HG02885 (cell line): Measurements from ENCODE around the gene DLEC1.
"Not testable (repeated sequence)": the region's sequence is repeated elsewhere in the genome, so short reads cannot be mapped to it uniquely, and the experiment has no call there.

ENCODE experiments used
- ATAC-seq: cut with Tn5 transposase; IDR thresholded peaks from one replicate; pipeline ENCODE4 v1.9.1; 2021; ENCODE audit warnings: mild to moderate bottlenecking; ENCODE audit not compliant: unreplicated experiment, poor library complexity

Gene DLEC1

GRCh38 chr3:38077073-38077472 is 38.1 kb downstream of the DLEC1 start:
- not testable (repeated sequence) for ATAC-seq

GRCh38 chr3:38082296-38082695 is 43.3 kb downstream of the DLEC1 start:
- not testable (repeated sequence) for ATAC-seq

- ATAC-seq = not testable (repeated sequence)
Measured at GRCh38 chr3:38083254-38083653, 44.2 kb downstream of the DLEC1 start.

- ATAC-seq = no peak
Measured at GRCh38 chr3:38083871-38084333, 44.9 kb downstream of the DLEC1 start.

- ATAC-seq = no peak
Measured at GRCh38 chr3:38084334-38085310, 45.6 kb downstream of the DLEC1 start.

- no peak for ATAC-seq
Measured at GRCh38 chr3:38085311-38085942, 46.4 kb downstream of the DLEC1 start.

- no peak for ATAC-seq
Measured at GRCh38 chr3:38085943-38086324, 46.9 kb downstream of the DLEC1 start.

- ATAC-seq = no peak
Measured at GRCh38 chr3:38086496-38086895, 47.5 kb downstream of the DLEC1 start.

GRCh38 chr3:38087278-38087677 is 48.3 kb downstream of the DLEC1 start:
- not testable (repeated sequence) for ATAC-seq

- ATAC-seq = no peak
Measured at GRCh38 chr3:38088126-38089078, 49.4 kb downstream of the DLEC1 start.

GRCh38 chr3:38089163-38089562 is 50.2 kb downstream of the DLEC1 start:
- ATAC-seq = no peak

- no peak for ATAC-seq
Measured at GRCh38 chr3:38090453-38090852, 51.4 kb downstream of the DLEC1 start.

- ATAC-seq = no peak
Measured at GRCh38 chr3:38094999-38095398, 56.0 kb downstream of the DLEC1 start.

- ATAC-seq = no peak
Measured at GRCh38 chr3:38095669-38096483, 56.9 kb downstream of the DLEC1 start.

- ATAC-seq = no peak
Measured at GRCh38 chr3:38097446-38098375, 58.7 kb downstream of the DLEC1 start.

GRCh38 chr3:38098376-38098723 is 59.3 kb downstream of the DLEC1 start:
- ATAC-seq = no peak

- no peak for ATAC-seq
Measured at GRCh38 chr3:38099518-38099917, 60.5 kb downstream of the DLEC1 start.

- ATAC-seq = no peak
Measured at GRCh38 chr3:38100498-38100897, 61.5 kb downstream of the DLEC1 start.
